Measurements from ENCODE around the gene CAST.
"Not testable (repeated sequence)": the region's sequence is repeated elsewhere in the genome, so short reads cannot be mapped to it uniquely, and the experiment has no call there.

The CAST gene
- 190 to 232 reads per million in 2 donors for total RNA-seq

GRCh38 chr5:96661855-96662724 is at the start of gene CAST:
Gene CAST (plus strand): TSS chr5:96662376. CDS start chr5:96662423, 47 bp downstream.
- peak; percentile 65 to 90 (median 72) for DNase-seq

GRCh38 chr5:96614110-96614691 is 48.0 kb upstream of the CAST start:
- peak in 3 of 5 experiments; percentile 8 to 52 (median 32) for DNase-seq

GRCh38 chr5:96615223-96615622 is 47.0 kb upstream of the CAST start:
- no peak for DNase-seq

DNA sequence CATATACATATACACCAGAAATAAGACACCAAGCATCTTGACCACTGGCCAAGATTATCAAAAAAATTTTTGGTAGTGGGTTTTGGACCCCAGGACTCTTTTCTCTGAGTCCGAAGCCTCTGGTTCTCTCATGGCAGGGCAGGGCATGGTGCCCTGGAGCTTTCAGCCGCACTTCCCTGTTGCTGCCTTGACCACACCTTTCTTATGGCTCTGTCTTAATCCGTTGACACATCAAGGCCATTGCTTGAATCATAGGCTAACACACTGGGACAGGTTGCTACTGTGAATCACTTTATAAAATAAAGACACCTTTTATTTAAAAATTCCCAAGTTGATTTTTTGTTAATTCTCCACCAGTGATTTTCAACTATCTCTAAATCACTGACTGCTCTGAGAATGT is 45.4 kb upstream of the CAST start:
- no peak for DNase-seq

DNA sequence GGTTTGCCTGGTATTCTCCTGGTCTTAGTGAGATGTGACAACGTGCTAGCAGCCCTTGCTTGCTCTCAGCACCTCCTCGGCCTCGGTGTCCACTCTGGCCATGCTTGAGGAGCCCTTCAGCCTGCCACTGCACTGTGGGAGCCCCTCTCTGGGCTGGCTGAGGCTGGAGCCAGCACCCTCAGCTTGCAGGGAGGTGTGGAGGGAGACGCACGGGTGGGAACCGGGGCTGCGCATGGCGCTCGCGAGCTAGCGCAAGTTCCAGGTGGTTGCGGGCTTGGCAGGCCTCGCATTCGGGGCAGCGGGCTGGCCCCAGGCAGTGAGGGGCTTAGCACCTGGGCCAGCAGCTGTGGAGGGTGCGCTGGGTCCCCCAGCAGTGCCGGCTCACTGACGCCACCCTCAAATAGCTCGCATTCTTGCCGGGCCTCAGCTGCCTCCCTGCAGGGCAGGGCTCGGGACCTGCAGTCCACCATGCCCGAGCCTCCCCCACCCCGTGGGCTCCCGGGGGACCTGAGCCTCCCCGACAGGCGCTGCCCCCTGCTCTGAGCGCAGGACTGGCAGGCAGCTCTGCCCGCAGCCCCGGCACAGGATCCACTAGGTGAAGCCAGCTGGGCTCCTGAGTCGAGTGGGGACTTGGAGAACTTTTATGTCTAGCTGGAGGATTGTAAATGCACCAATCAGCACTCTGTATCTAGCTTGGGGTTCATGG is 43.7 kb upstream of the CAST start:
- DNase-seq = not testable (repeated sequence)

- no peak for DNase-seq
Measured at GRCh38 chr5:96619946-96620345, 42.2 kb upstream of the CAST start.

GRCh38 chr5:96624596-96624995 is 37.6 kb upstream of the CAST start:
- no peak for DNase-seq

DNA sequence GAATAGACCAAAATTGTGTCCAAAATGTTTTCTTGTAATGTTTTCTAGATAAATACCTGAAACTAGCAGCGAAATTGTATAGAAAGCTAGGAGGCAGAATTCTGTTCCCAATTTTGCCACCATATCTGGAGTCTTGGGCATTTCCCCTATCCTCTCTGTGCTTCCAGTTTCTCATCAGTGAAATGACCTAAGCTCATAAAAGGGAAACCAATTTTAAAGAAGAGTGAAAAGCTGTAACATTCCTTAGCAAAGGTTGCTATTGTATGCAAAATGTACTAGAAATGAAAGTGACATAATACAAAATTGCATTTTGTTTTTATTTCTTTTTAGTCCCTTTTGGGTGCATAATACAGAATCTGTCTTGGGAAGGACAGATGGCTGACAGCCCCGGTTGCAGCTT is 36.8 kb upstream of the CAST start:
- no peak for DNase-seq

DNA sequence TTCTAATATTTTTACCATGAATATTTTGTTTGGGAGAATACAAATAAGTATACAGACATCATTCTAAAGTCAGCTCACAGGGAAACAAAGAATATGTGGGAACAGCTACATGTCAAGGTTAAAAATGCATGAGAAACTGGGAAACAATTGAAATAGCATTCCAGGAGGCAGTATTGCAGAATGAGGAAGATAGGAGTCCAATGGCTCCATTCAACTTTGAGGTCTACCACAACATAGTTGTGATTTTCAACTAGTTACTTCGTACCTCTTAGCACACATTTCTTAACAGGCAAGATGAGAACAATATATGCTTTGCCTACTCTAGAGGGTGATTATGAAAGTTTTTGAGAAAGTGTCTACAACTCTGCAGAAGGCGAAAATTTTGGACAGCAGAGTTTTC is 35.2 kb upstream of the CAST start:
- DNase-seq = no peak

DNA sequence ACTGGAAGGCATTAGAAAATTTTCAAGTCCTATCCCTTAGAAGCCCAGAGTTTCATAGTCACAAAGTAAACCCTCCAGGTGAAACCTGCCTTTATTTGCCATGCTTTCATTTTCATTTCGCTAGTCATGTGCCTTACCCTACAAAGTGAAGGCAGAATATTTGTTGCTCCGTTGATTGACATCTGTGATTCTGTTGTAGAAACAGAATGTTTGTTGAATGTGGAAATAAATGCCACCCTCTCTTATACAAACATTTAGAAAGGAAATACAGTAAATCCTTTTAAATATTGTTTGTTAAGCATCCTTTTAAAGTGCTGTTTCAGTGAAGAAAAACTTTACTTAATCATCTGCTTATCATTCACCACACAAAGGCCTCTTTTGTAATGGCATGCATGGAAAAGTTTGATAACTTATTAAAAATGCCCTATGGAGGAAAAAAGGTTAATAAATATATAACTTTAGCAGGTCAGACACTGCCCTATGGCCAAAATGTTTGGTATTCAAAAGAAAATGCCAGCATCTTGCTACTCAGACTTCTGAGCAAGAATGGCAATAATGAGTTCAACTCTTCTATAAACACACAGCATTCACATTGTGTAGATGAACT is 34.3 kb upstream of the CAST start:
- DNase-seq = peak in 1 of 5 experiments; percentile 49

DNA sequence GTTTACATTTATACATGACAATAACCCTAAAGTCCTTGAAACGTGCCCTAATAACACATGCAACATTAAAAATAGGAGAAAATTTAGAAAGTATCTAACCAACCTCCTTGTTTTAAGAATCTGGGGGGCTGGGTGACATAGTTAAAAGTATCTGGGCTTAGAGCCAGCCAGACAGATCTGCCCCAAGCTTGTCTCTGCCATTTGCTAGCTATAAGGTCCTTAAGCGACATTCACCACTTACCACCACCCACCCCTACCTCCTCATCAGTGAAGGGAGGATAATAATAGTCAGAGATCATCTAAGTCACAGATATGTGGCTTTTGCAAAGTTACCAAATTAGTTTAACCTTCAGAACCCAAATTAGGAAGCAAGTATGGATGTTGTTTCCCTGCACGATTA is 33.8 kb upstream of the CAST start:
- no peak for DNase-seq

DNA sequence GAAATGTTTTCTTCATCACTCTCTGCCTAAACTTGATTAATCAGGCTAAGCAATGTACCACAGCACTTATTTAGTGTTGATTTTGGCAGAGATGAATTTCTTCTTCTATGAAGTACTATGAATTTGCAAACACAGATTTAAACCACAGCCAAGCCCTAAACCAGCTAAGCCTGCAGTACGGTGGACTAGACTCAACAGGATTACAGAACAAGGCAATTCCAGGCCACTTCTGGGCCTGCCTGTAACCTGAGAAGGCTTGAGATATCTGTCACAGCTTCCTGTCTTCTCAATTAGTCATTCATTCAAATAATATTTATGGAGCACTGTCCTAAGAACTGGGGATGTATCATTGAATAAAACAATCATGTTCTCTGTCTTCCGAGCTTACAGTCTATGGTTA is 32.4 kb upstream of the CAST start:
- DNase-seq = no peak

GRCh38 chr5:96633820-96634219 is 28.4 kb upstream of the CAST start:
- no peak for DNase-seq

DNA sequence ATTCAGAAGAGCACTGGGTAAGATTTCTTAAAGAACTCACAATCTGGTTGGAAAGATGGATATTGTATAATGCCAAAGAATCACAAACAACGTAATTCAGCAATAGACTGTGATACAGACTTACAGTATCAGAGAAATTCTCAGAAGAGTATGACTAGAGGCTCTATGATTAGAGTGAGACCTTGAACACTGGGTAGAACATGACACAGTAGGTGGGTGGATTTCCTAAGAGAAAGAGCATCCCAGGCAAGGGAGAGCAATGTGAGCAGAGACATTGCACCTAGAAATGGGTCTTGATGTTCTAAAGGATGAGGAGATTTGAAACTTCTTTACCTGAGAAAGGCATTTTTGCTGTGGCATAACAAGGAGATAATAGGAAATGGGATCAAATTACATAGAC is 27.3 kb upstream of the CAST start:
- DNase-seq = no peak

DNA sequence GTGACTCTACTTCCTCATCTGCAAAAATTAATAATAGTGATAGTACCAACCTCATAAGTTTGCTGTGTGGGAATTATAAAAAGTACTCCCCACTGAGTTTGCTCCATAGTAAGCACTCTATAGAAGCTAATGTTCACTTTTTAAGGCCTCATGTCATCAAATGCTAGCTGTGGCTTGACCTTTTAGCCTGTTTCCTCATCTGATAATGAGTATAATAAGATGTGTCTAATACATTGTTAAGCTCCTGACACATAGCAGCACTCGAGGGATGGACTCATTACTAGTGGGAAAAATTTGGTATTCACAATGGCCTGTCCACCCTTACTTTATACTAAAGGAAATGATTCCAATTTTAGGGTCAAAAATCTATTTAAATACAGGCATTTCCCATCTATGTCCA is 26.1 kb upstream of the CAST start:
- DNase-seq = no peak

- no peak for DNase-seq
Measured at GRCh38 chr5:96636594-96636993, 25.6 kb upstream of the CAST start.

- DNase-seq = no peak
Measured at GRCh38 chr5:96637196-96637595, 25.0 kb upstream of the CAST start.

DNA sequence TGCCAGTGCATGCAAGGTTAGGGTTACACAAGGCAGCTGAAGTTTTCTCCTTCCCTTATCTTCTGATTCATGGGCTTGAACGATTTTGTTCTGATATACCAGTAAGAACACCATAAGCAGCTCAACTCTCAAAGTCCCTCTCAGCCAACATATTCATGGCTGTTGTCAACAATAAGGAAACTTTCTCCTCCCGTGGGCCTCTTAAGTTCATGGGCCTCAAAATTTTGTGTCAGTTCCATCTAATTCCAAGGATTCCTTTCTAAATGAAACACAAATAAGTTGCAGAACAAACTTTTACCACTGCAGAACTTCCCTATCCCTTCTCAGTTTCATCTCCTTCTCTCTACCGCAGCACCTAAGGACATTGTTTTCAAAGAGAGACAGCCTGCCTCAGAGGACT is 23.6 kb upstream of the CAST start:
- DNase-seq = no peak

DNA sequence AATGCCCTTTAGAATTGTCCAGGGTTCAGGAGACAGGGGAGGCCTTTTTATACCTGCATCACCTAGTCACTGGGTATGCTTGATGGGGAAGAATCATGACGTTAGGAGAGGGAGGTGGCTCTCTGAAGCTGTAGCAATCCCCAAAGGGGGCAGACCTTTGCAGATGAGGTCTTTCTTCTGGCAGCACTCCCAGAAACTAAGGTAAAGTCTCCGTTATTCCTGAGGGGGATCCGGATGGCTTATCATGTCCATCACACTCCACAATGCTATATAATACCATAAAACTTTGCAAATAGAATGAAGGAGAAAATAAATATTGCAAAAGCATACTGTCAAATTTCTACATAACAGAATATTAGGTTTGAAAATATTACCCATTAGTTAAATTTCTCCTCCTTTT is 21.5 kb upstream of the CAST start:
- DNase-seq = no peak

- DNase-seq = peak in 1 of 5 experiments; percentile 72
Measured at GRCh38 chr5:96641368-96642280, 20.6 kb upstream of the CAST start.

DNA sequence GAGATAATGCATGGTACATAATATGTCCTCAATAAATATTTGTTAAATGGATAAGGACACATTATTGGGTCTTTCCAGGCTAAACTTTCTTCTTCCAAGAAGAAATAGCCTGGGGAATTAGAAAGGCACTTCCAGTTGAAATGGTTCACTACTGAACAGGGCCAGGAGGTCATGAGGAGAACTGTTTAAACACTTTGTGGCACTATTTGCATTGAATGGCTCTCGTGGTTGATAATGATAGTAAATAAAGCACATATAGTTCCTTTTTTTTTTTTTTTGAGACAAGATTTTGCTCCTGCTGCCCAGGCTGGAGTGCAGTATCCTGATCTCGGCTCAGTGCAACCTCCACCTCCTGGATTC is 19.9 kb upstream of the CAST start:
- DNase-seq = no peak

DNA sequence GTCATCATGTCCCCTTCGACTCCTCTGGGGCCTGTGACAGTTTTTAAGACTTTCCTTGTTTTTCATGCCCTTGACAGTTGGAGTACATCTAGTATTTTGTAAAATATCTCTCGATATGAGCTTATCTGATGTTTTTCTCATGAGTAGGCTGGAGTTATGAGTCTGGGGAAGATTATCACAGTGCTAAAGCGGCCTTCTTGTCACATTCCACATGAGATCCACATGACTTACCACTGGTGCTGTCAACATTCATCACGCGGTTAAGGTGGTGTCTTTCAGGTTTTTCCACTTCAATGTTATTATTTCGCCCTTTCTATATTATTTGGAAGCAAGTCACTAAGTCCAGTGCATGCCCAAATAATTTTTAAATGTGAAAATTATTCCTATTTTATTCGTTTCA is 17.1 kb upstream of the CAST start:
- DNase-seq = no peak
